ENCODE data around the gene DNAH9. TPM values are rescaled to one million over a fixed set of nuclear protein-coding genes. Genes with fewer than 3 reads are reported as not detected.

Gene DNAH9
- total RNA-seq, 1 experiment from 2014 or later, result not detected

DNA sequence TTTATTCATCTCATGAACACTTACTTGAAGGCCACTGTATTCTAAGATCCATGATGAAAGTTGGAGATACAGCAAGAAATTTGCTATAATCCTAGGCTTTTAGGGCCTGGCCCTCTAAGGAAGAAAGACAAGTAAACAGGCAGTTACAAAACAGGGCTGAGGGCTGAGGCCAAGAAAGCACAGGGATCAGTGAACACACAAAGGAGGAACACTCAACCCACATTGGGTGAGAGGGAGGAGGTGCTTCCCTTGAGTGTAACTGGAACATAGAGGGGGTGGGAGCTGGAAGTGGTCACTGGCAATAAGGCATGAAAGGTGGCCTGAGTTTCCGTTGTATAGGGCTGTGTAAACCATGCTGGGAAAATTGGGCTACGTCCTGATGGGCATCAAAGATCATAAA, 286.8 kb downstream of the DNAH9 start:
- no peak overlapping the region for H3K27ac Mint-ChIP-seq (ENCODE audit: unreplicated experiment)

DNA sequence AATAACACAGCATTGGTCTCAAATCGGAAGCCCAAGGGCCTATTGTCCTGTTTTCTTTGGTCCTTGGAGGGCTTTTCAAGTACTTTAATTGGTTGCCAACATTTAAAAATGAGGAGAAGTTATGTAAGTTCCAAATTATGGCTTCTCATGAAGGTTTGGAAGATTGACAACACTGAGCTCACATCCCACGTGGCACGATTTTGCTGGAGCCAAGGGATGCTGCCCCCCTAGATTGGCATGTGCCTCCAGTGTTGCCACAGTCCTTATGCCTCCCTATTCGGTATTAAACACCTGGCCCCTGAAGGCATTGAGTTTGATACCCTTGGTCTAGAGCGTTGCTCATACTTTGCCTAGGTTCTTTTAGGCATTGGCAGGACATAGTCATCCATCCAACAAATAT, 291.0 kb downstream of the DNAH9 start:
- no peaks in the 10 kb centered on the region for H3K4me1 ChIP-seq
- H3K4me3 ChIP-seq (ENCODE audit: low read depth, low read length), result no peak overlapping the region
- TF ChIP-seq, protein P1, sequence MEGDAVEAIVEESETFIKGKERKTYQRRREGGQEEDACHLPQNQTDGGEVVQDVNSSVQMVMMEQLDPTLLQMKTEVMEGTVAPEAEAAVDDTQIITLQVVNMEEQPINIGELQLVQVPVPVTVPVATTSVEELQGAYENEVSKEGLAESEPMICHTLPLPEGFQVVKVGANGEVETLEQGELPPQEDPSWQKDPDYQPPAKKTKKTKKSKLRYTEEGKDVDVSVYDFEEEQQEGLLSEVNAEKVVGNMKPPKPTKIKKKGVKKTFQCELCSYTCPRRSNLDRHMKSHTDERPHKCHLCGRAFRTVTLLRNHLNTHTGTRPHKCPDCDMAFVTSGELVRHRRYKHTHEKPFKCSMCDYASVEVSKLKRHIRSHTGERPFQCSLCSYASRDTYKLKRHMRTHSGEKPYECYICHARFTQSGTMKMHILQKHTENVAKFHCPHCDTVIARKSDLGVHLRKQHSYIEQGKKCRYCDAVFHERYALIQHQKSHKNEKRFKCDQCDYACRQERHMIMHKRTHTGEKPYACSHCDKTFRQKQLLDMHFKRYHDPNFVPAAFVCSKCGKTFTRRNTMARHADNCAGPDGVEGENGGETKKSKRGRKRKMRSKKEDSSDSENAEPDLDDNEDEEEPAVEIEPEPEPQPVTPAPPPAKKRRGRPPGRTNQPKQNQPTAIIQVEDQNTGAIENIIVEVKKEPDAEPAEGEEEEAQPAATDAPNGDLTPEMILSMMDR (IDR thresholded peaks at IDR 0.05; ENCODE audit: insufficient read depth in 1 of 2, low read depth in 1 of 2, low read length in 1 of 2, severe bottlenecking in 1 of 2, unreplicated experiment in 1 of 2), result no peak
- no peak overlapping the region for H3K4me3 Mint-ChIP-seq (ENCODE audit: unreplicated experiment)
- no peaks in the 10 kb centered on the region for H3K4me1 Mint-ChIP-seq (ENCODE audit: low read depth, unreplicated experiment)
- no peaks in the 10 kb centered on the region for H3K36me3 Mint-ChIP-seq (ENCODE audit: insufficient read depth, unreplicated experiment)
- ChIA-PET POLR2A (no interaction called here), CTCF (no interaction called here)
- H3K27me3 ChIP-seq (replicated peaks; ENCODE audit: control insufficient read depth, insufficient read depth, low read length), result no peaks in the 10 kb centered on the region
- no peaks in the 10 kb centered on the region for H3K9me3 Mint-ChIP-seq (ENCODE audit: unreplicated experiment)
- peaks cover 3% of the 10 kb centered on the region for H3K27me3 Mint-ChIP-seq (ENCODE audit: insufficient read depth, unreplicated experiment)
- intact Hi-C loops (cut with micrococcal nuclease; ENCODE audit: unreplicated experiment), result no loop called here
- no peaks in the 10 kb centered on the region for H3K9me3 ChIP-seq
- no peak for DNase-seq
- no peak overlapping the region for H3K27ac Mint-ChIP-seq (ENCODE audit: unreplicated experiment)
- no TSS peak for BruUV-seq (replicated peaks)
- no peaks in the 10 kb centered on the region for H3K36me3 ChIP-seq (ENCODE audit: control insufficient read depth, insufficient read depth, low read length)

More for the DNA sequence above, 286.8 kb downstream of the DNAH9 start:
- Histone ChIP-seq H3K4me1 (no peaks in the 10 kb centered on the region), H3K4me3 (ENCODE audit: low read depth, low read length) (no peak overlapping the region), H3K9me3 (no peaks in the 10 kb centered on the region), H3K36me3 (ENCODE audit: control insufficient read depth, insufficient read depth, low read length) (no peaks in the 10 kb centered on the region), H3K27me3 (replicated peaks; ENCODE audit: control insufficient read depth, insufficient read depth, low read length) (no peaks in the 10 kb centered on the region)
- TF ChIP-seq, protein P1 (IDR thresholded peaks at IDR 0.05; ENCODE audit: insufficient read depth in 1 of 2, low read depth in 1 of 2, low read length in 1 of 2, severe bottlenecking in 1 of 2, unreplicated experiment in 1 of 2), result no peak
- intact Hi-C loops (cut with micrococcal nuclease; ENCODE audit: unreplicated experiment), result no loop called here
- no peak for DNase-seq
- Mint-ChIP-seq H3K4me1 (ENCODE audit: low read depth, unreplicated experiment) (no peaks in the 10 kb centered on the region), H3K9me3 (ENCODE audit: unreplicated experiment) (no peaks in the 10 kb centered on the region), H3K27me3 (ENCODE audit: insufficient read depth, unreplicated experiment) (peaks cover 3% of the 10 kb centered on the region), H3K36me3 (ENCODE audit: insufficient read depth, unreplicated experiment) (no peaks in the 10 kb centered on the region), H3K4me3 (ENCODE audit: unreplicated experiment) (no peak overlapping the region)
- POLR2A ChIA-PET, result no interaction called here
- CTCF ChIA-PET, result no interaction called here
- no TSS peak for BruUV-seq (replicated peaks)

DNA sequence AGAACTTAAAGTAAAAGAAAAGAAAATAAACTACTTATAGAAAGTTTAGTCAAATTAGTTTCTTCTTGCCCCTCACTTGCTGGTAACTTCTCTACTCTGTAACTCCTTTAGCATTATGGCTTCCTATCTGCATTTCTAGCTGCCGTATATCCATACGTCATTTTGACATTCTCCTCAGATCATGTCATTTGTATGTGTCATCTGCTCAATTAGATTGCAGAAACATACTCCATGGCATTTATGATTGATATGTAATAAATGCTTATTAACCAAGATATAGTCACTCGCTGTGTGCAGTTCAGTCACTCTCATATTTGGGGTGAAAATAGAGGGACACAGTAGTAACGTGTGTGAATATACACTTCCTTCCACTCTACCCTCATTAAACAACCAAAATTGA, 295.6 kb downstream of the DNAH9 start:
- Histone ChIP-seq H3K4me1 (no peaks in the 10 kb centered on the region), H3K27me3 (replicated peaks; ENCODE audit: control insufficient read depth, insufficient read depth, low read length) (no peaks in the 10 kb centered on the region), H3K9me3 (no peaks in the 10 kb centered on the region), H3K36me3 (ENCODE audit: control insufficient read depth, insufficient read depth, low read length) (no peaks in the 10 kb centered on the region), H3K4me3 (ENCODE audit: low read depth, low read length) (no peak overlapping the region)
- Mint-ChIP-seq H3K36me3 (ENCODE audit: insufficient read depth, unreplicated experiment) (no peaks in the 10 kb centered on the region), H3K27me3 (ENCODE audit: insufficient read depth, unreplicated experiment) (no peaks in the 10 kb centered on the region), H3K9me3 (ENCODE audit: unreplicated experiment) (no peaks in the 10 kb centered on the region), H3K27ac (ENCODE audit: unreplicated experiment) (no peak overlapping the region), H3K4me1 (ENCODE audit: low read depth, unreplicated experiment) (no peaks in the 10 kb centered on the region), H3K4me3 (ENCODE audit: unreplicated experiment) (no peak overlapping the region)
- intact Hi-C loops (cut with micrococcal nuclease; ENCODE audit: unreplicated experiment), result no loop called here
- TF ChIP-seq, protein P1 (IDR thresholded peaks at IDR 0.05; ENCODE audit: insufficient read depth in 1 of 2, low read depth in 1 of 2, low read length in 1 of 2, severe bottlenecking in 1 of 2, unreplicated experiment in 1 of 2), result no peak
- no TSS peak for BruUV-seq (replicated peaks)
- DNase-seq, result no peak
- CTCF ChIA-PET, result no interaction called here
- POLR2A ChIA-PET, result no interaction called here
